Endothelial cell of umbilical vein (primary cell): ENCODE measurements around the gene GAL.

Experiments
- CTCF ChIP-seq, 2 donors: IDR thresholded peaks; 1 replicate in 1 of 2; 2 replicates in 1 of 2; pipeline ENCODE4 v1.5.1; 2011; ENCODE audit warnings: low read length in 2 of 2, mild to moderate bottlenecking in 2 of 2, moderate library complexity in 2 of 2, control low read depth in 1 of 2, inconsistent platforms in 1 of 2, low read depth in 1 of 2; ENCODE audit not compliant: insufficient read depth in 1 of 2; ENCODE audit errors: extremely low read depth in 1 of 2
- EZH2 ChIP-seq: IDR thresholded peaks from 2 replicates; pipeline ENCODE4 v1.6.1; 2012; ENCODE audit warnings: borderline replicate concordance, low read depth, mild to moderate bottlenecking, moderate library complexity, low read length, inconsistent platforms; ENCODE audit not compliant: severe bottlenecking
- JUN ChIP-seq: IDR thresholded peaks from 2 replicates; pipeline ENCODE4 v1.6.1; 2011; ENCODE audit warnings: borderline replicate concordance, low read depth; ENCODE audit not compliant: insufficient read length, insufficient read depth
- POLR2A ChIP-seq: IDR thresholded peaks from 2 replicates; pipeline ENCODE4 v1.6.1; 2012; ENCODE audit warnings: low read depth, mild to moderate bottlenecking, control low read depth, low read length
- POLR2AphosphoS5 ChIP-seq: IDR thresholded peaks from 2 replicates; pipeline ENCODE4 v1.6.1; 2012; ENCODE audit warnings: low read depth, mild to moderate bottlenecking, control low read depth, low read length, moderate library complexity; ENCODE audit not compliant: insufficient read depth

- TF ChIP-seq CTCF (IDR thresholded peaks at IDR 0.05; ENCODE audit: extremely low read depth in 1 of 2, insufficient read depth in 1 of 2, low read depth in 1 of 2, low read length in 2 of 2) (no peak), POLR2AphosphoS5 (no peak), POLR2A (no peak), JUN (no peak), EZH2 (no peak)
Measured at GRCh38 chr11:68711114-68711513, 26.8 kb downstream of the GAL start.
